IMR-90 (cell line): Measurements from ENCODE around the gene KCTD8. TPM values are rescaled to one million over a fixed set of nuclear protein-coding genes. Genes with fewer than 3 reads are reported as not detected.

Experiments used
- ATAC-seq: fragments of 200-7000 bp; cut with Tn5 transposase; 2 replicates; pipeline ENCODE4 v1.9.1; 2020; ENCODE audit warnings: low read depth, mild to moderate bottlenecking, moderate library complexity
- BruUV-seq: library from RNA; stranded (reverse); fragments of 400-500 nt; replicated peaks from 2 replicates; lab custom pipeline; 2021; lab: Mats Ljungman, UMichigan
- CTCF ChIA-PET: fragments of 300-600 bp; formaldehyde crosslinking; extraction: SDS; loops from one replicate; lab custom pipeline; 2021; ENCODE audit warnings: antibody characterized with exemption; lab: Yijun Ruan, JAX
- POLR2A ChIA-PET: fragments of 300-600 bp; sonication (Branson Sonifier 250); formaldehyde crosslinking; loops from one replicate; lab custom pipeline; 2022; ENCODE audit warnings: antibody characterized with exemption; ENCODE audit not compliant: unreplicated experiment; lab: Charles Lee
- DNase-seq: peaks from one replicate; pipeline ENCODE4 v3.0.0; 2013
- H2AFZ ChIP-seq: replicated peaks from 2 replicates; pipeline ENCODE3; 2013; ENCODE audit warnings: low read length, mild to moderate bottlenecking; ENCODE audit not compliant: poor library complexity
- H2AK5ac ChIP-seq: 2 replicates; pipeline ENCODE4 v1.6.1; 2013; ENCODE audit warnings: low read depth, low read length, inconsistent platforms
- H2AK9ac ChIP-seq: replicated peaks from 2 replicates; pipeline ENCODE3; 2013; ENCODE audit warnings: mild to moderate bottlenecking, low read depth, low read length, moderate library complexity; ENCODE audit not compliant: poor library complexity
- H2BK120ac ChIP-seq: 2 replicates; pipeline ENCODE4 v1.6.1; 2013; ENCODE audit warnings: low read depth, low read length, inconsistent platforms
- H2BK15ac ChIP-seq: 3 replicates; pipeline ENCODE4 v1.6.1; 2013; ENCODE audit warnings: low read depth, low read length, inconsistent platforms
- H2BK20ac ChIP-seq: 2 replicates; pipeline ENCODE4 v1.6.1; 2013; ENCODE audit warnings: low read depth, mild to moderate bottlenecking, inconsistent platforms, low read length, moderate library complexity
- H2BK5ac ChIP-seq: 2 replicates; pipeline ENCODE4 v1.6.1; 2013; ENCODE audit warnings: mild to moderate bottlenecking, low read depth, low read length, inconsistent platforms; ENCODE audit not compliant: poor library complexity, severe bottlenecking
- H3K14ac ChIP-seq: replicated peaks from 2 replicates; pipeline ENCODE4 v1.6.1; 2013; ENCODE audit warnings: low read depth, low read length, inconsistent platforms
- H3K18ac ChIP-seq: 2 replicates; pipeline ENCODE4 v1.6.1; 2013; ENCODE audit warnings: low read depth, low read length, control low read depth
- H3K23ac ChIP-seq: 2 replicates; pipeline ENCODE4 v1.6.1; 2013; ENCODE audit warnings: low read depth, low read length, inconsistent platforms
- H3K27ac ChIP-seq: 2 replicates; pipeline ENCODE4 v1.5.1; 2013; ENCODE audit warnings: mild to moderate bottlenecking, control low read depth, low read length; ENCODE audit not compliant: insufficient read depth
- H3K27me3 ChIP-seq: 2 replicates; pipeline ENCODE4 v1.6.1; 2013; ENCODE audit warnings: low read length; ENCODE audit not compliant: control insufficient read depth, insufficient read depth
- H3K36me3 ChIP-seq: 2 replicates; pipeline ENCODE4 v1.6.1; 2013; ENCODE audit warnings: low read length, mixed read lengths; ENCODE audit not compliant: control insufficient read depth, insufficient read depth
- H3K4ac ChIP-seq: 2 replicates; pipeline ENCODE4 v1.6.1; 2013; ENCODE audit warnings: low read depth, low read length, inconsistent platforms
- H3K4me1 ChIP-seq: 2 replicates; pipeline ENCODE4 v1.6.1; 2013; ENCODE audit warnings: low read length, mixed read lengths; ENCODE audit not compliant: control insufficient read depth, insufficient read depth
- H3K4me2 ChIP-seq: 2 replicates; pipeline ENCODE4 v1.6.1; 2013; ENCODE audit warnings: low read depth, mild to moderate bottlenecking, control low read depth, low read length, moderate library complexity
- H3K4me3 ChIP-seq: 2 replicates; pipeline ENCODE4 v1.5.1; 2013; ENCODE audit warnings: low read depth, mild to moderate bottlenecking, control low read depth, low read length, moderate library complexity; ENCODE audit not compliant: insufficient read depth
- H3K56ac ChIP-seq: 2 replicates; pipeline ENCODE4 v1.6.1; 2013; ENCODE audit warnings: low read length, inconsistent platforms; ENCODE audit not compliant: insufficient read depth; ENCODE audit errors: extremely low read depth
- H3K79me1 ChIP-seq, 2 experiments: 2 replicates each; pipeline ENCODE4 v1.6.1; 2013; ENCODE audit warnings: low read length in 2 of 2, inconsistent platforms in 1 of 2, low read depth in 1 of 2
- H3K9ac ChIP-seq: 2 replicates; pipeline ENCODE4 v1.6.1; 2013; ENCODE audit warnings: low read depth, low read length, control low read depth
- H3K9me1 ChIP-seq: 2 replicates; pipeline ENCODE4 v1.6.1; 2013; ENCODE audit warnings: low read length, inconsistent platforms; ENCODE audit not compliant: insufficient read depth
- H3K9me3 ChIP-seq: 2 replicates; pipeline ENCODE4 v1.6.1; 2013; ENCODE audit warnings: low read length; ENCODE audit not compliant: control insufficient read depth, insufficient read depth
- H4K20me1 ChIP-seq: 2 replicates; pipeline ENCODE4 v1.6.1; 2013; ENCODE audit warnings: low read length, inconsistent platforms; ENCODE audit not compliant: insufficient read depth
- H4K5ac ChIP-seq: 2 replicates; pipeline ENCODE4 v1.6.1; 2013; ENCODE audit warnings: mild to moderate bottlenecking, low read depth, low read length, control low read depth
- H4K8ac ChIP-seq, 2 experiments: 2 replicates each; pipeline ENCODE4 v1.6.1; 2013; ENCODE audit warnings: low read depth in 2 of 2, low read length in 2 of 2, control low read depth in 1 of 2, inconsistent platforms in 1 of 2
- H4K91ac ChIP-seq: 2 replicates; pipeline ENCODE4 v1.6.1; 2013; ENCODE audit warnings: low read depth, low read length, inconsistent platforms; ENCODE audit not compliant: insufficient read depth
- BHLHE40 ChIP-seq: fragments of 150-350 bp; IDR thresholded peaks from 2 replicates; pipeline ENCODE4 v1.6.1; 2016; ENCODE audit warnings: mild to moderate bottlenecking, low read depth, low read length
- CEBPB ChIP-seq: IDR thresholded peaks from 2 replicates; pipeline ENCODE4 v1.6.1; 2012; ENCODE audit warnings: low read depth, low read length, improper control_type of control experiment
- CHD1 ChIP-seq: IDR thresholded peaks from 2 replicates; pipeline ENCODE4 v1.6.1; 2012; ENCODE audit warnings: low read depth, low read length, improper control_type of control experiment
- ELK1 ChIP-seq: fragments of 150-350 bp; IDR thresholded peaks from 2 replicates; pipeline ENCODE4 v1.6.1; 2016; ENCODE audit warnings: low read depth, mild to moderate bottlenecking, low read length, moderate library complexity, borderline replicate concordance
- MAFK ChIP-seq: IDR thresholded peaks from 2 replicates; pipeline ENCODE4 v1.6.1; 2012; ENCODE audit warnings: low read depth, low read length, improper control_type of control experiment
- MAZ ChIP-seq: IDR thresholded peaks from 2 replicates; pipeline ENCODE4 v1.6.1; 2012; ENCODE audit warnings: low read depth, mild to moderate bottlenecking, low read length, improper control_type of control experiment, moderate library complexity, borderline replicate concordance
- MXI1 ChIP-seq: IDR thresholded peaks from 2 replicates; pipeline ENCODE4 v1.6.1; 2012; ENCODE audit warnings: low read depth, mild to moderate bottlenecking, low read length, moderate library complexity, borderline replicate concordance
- NFE2L2 ChIP-seq: fragments of 150-350 bp; IDR thresholded peaks from 2 replicates; pipeline ENCODE4 v1.6.1; 2016; ENCODE audit warnings: low read depth, mild to moderate bottlenecking, low read length
- POLR2A ChIP-seq: IDR thresholded peaks from 2 replicates; pipeline ENCODE4 v1.6.1; 2012; ENCODE audit warnings: mild to moderate bottlenecking, low read depth, low read length
- RFX5 ChIP-seq: IDR thresholded peaks from 2 replicates; pipeline ENCODE4 v1.8.0; 2012; ENCODE audit warnings: low read depth, mild to moderate bottlenecking, low read length, moderate library complexity
- WGBS, 2 experiments: methylation state at CpG; one replicate each; pipeline versions ENCODE4 v1.1.5 to v1.1.7; 2013; ENCODE audit warnings: missing lambda C conversion rate in 2 of 2; ENCODE audit not compliant: insufficient read length in 1 of 2; ENCODE audit errors: extremely low coverage in 2 of 2; 5-methylcytosine and 5-hydroxymethylcytosine counted together
- dilution Hi-C: fragments of 300-500 bp; cut with HindIII; formaldehyde crosslinking; loops from one replicate; pipeline ENCODE4 v1.14.3; 2018; ENCODE audit warnings: low sequenced_read_pairs; ENCODE audit not compliant: unreplicated experiment
- in situ Hi-C: fragments of 300-500 bp; cut with MboI; formaldehyde crosslinking; loops from 3 replicates; pipeline ENCODE4 v1.14.3; 2019; ENCODE audit warnings: low sequenced_read_pairs, inconsistent platforms, mixed read lengths
- intact Hi-C: fragments of 100-400 bp; cut with micrococcal nuclease; formaldehyde crosslinking; loops from 2 replicates; pipeline ENCODE4 v1.10.0; 2022
- polyA plus RNA-seq, 3 experiments: library from polyadenylated mRNA; depleted of rRNA; stranded (reverse); fragments of >200 nt; gene quantifications; 2 replicates each; pipeline ENCODE4 v1.2.3, GENCODE V29; 2012; ENCODE audit warnings: low replicate concordance in 1 of 3
- total RNA-seq: library from RNA; depleted of rRNA; stranded (reverse); fragments of >200 nt; gene quantifications from 2 replicates; pipeline ENCODE4 v1.2.3, GENCODE V29; 2012

KCTD8 gene
- total and polyA plus RNA-seq, 2 of the 4 experiments (the other 2 are of a cell fraction): 0.03 TPM; not detected in 1

GRCh38 chr4:44232262-44232661 is 216.3 kb downstream of the KCTD8 start:
- H3K9me1 ChIP-seq: no peaks in the 10 kb centered on the region
- no CpG with 5 or more reads among the region's 1 CpG for WGBS, 2 experiments
- no peak overlapping the region for H3K23ac ChIP-seq
- H3K56ac ChIP-seq: no peak overlapping the region
- H2AK5ac ChIP-seq: no peak overlapping the region
- in situ Hi-C loops (no loop called here), intact Hi-C loops (no loop called here), dilution Hi-C loops (no loop called here)
- no peak overlapping the region for H2BK5ac ChIP-seq
- no peak overlapping the region for H4K8ac ChIP-seq
- no peaks in the 10 kb centered on the region for H4K20me1 ChIP-seq
- BruUV-seq: no TSS peak
- no peak overlapping the region for H3K4me3 ChIP-seq
- no peak overlapping the region for H3K14ac ChIP-seq
- TF ChIP-seq MAFK: no peak
- TF ChIP-seq POLR2A: no peak
- TF ChIP-seq ELK1: no peak
- no peak for TF ChIP-seq CHD1
- no peak for TF ChIP-seq BHLHE40
- no peak for TF ChIP-seq RFX5
- TF ChIP-seq MXI1: no peak
- TF ChIP-seq NFE2L2: no peak
- no peak for TF ChIP-seq CEBPB
- TF ChIP-seq MAZ: no peak
- DNase-seq (no peak), ATAC-seq (no peak)
- no peak overlapping the region for H3K4me2 ChIP-seq
- no peaks in the 10 kb centered on the region for H3K27me3 ChIP-seq
- no peak overlapping the region for H3K18ac ChIP-seq
- H2AK9ac ChIP-seq: no peak overlapping the region
- H2AFZ ChIP-seq: no peak overlapping the region
- H3K27ac ChIP-seq: no peak overlapping the region
- no peaks in the 10 kb centered on the region; the same call in 1 of the 2 replicates for H3K9me3 ChIP-seq
- POLR2A ChIA-PET: no interaction called here
- no peak overlapping the region for H2BK120ac ChIP-seq
- no peak overlapping the region for H3K9ac ChIP-seq
- H3K4ac ChIP-seq: no peak overlapping the region
- no peak overlapping the region for H4K91ac ChIP-seq
- no peaks in the 10 kb centered on the region for H3K79me1 ChIP-seq
- CTCF ChIA-PET: no interaction called here
- no peak overlapping the region for H2BK20ac ChIP-seq
- H2BK15ac ChIP-seq: no peak overlapping the region
- H4K5ac ChIP-seq: no peak overlapping the region
- H3K36me3 ChIP-seq: no peaks in the 10 kb centered on the region
- H3K4me1 ChIP-seq: no peaks in the 10 kb centered on the region
